ENCODE measurements around the gene DNAH14. TPM values are rescaled to one million over a fixed set of nuclear protein-coding genes. Genes with fewer than 3 reads are reported as not detected.

Gene DNAH14
- total RNA-seq, 2 donors from 2014 or later, result 2.6 TPM; not detected in 1

GRCh38 chr1:225355863-225356262 is 426.4 kb downstream of the DNAH14 start:
- TF ChIP-seq, protein P1, sequence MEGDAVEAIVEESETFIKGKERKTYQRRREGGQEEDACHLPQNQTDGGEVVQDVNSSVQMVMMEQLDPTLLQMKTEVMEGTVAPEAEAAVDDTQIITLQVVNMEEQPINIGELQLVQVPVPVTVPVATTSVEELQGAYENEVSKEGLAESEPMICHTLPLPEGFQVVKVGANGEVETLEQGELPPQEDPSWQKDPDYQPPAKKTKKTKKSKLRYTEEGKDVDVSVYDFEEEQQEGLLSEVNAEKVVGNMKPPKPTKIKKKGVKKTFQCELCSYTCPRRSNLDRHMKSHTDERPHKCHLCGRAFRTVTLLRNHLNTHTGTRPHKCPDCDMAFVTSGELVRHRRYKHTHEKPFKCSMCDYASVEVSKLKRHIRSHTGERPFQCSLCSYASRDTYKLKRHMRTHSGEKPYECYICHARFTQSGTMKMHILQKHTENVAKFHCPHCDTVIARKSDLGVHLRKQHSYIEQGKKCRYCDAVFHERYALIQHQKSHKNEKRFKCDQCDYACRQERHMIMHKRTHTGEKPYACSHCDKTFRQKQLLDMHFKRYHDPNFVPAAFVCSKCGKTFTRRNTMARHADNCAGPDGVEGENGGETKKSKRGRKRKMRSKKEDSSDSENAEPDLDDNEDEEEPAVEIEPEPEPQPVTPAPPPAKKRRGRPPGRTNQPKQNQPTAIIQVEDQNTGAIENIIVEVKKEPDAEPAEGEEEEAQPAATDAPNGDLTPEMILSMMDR (IDR thresholded peaks at IDR 0.05), result no peak
- no peak for DNase-seq (ENCODE audit: low spot score)
- no peak overlapping the region for H3K27ac ChIP-seq
- no peaks in the 10 kb centered on the region for H3K36me3 ChIP-seq
- H3K4me3 ChIP-seq, result no peak overlapping the region
- ATAC-seq (ENCODE audit: insufficient number of reproducible peaks, low FRiP score, low read depth), result no peak
- no peaks in the 10 kb centered on the region for H3K27me3 ChIP-seq (replicated peaks; ENCODE audit: insufficient read depth)
- H3K4me1 ChIP-seq (ENCODE audit: control insufficient read depth in 1 of 2, low read depth in 2 of 2), result no peaks in the 10 kb centered on the region
- no peaks in the 10 kb centered on the region for H3K9me3 ChIP-seq

- DNase-seq (ENCODE audit: low spot score) (no peak), ATAC-seq (ENCODE audit: insufficient number of reproducible peaks, low FRiP score, low read depth) (no peak)
- H3K27ac ChIP-seq, result no peak overlapping the region
- H3K27me3 ChIP-seq (replicated peaks; ENCODE audit: insufficient read depth), result no peaks in the 10 kb centered on the region
- TF ChIP-seq, protein P1 (IDR thresholded peaks at IDR 0.05), result no peak
- no peaks in the 10 kb centered on the region for H3K9me3 ChIP-seq
- no peaks in the 10 kb centered on the region for H3K4me1 ChIP-seq (ENCODE audit: control insufficient read depth in 1 of 2, low read depth in 2 of 2)
- no peaks in the 10 kb centered on the region for H3K36me3 ChIP-seq
- no peak overlapping the region for H3K4me3 ChIP-seq
These were observed 430.6 kb downstream of the DNAH14 start for GRCh38 chr1:225360119-225360518.

DNA sequence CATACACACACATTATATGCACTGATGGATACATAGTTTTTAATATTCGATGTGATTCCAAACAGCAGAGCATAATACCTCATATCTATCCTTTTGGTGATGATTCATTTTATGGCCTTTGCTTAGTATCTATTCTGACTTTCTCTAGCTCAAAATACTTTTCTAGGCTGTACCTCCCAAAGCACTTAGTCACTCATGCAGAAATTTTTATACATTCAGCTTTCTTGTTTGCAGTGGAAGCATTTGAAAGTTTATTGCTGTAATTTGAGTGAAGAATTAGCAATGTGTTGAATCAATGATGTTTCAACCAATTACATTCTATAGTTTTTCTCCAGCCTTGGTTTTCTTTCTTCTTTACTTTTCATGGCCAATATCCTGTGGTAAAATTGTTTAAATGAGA is 431.7 kb downstream of the DNAH14 start:
- ATAC-seq (ENCODE audit: insufficient number of reproducible peaks, low FRiP score, low read depth) (no peak), DNase-seq (ENCODE audit: low spot score) (no peak)
- TF ChIP-seq, protein P1 (IDR thresholded peaks at IDR 0.05), result no peak
- H3K36me3 ChIP-seq, result no peaks in the 10 kb centered on the region
- H3K27ac ChIP-seq, result no peak overlapping the region
- no peaks in the 10 kb centered on the region for H3K27me3 ChIP-seq (replicated peaks; ENCODE audit: insufficient read depth)
- no peak overlapping the region for H3K4me3 ChIP-seq
- no peaks in the 10 kb centered on the region for H3K9me3 ChIP-seq
- H3K4me1 ChIP-seq (ENCODE audit: control insufficient read depth in 1 of 2, low read depth in 2 of 2), result no peaks in the 10 kb centered on the region

DNA sequence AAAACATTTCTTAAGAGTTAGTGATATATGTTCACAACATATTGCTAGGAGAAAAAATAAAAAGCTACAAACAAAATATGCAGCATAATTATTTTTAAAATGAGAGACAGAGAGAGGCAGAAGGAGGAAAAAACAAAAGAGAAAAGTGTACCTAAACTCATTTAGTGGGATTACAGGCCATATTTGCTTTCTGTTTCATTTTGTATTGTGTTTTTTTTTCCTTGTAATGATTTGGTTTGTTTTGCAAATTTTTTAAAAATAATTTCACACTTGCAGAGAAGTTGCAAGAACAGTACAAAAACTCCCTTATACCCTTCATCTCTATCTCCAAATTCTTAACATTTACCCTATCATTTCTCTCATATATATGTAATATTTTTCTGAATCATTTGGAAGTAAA is 433.3 kb downstream of the DNAH14 start:
- H3K4me1 ChIP-seq (ENCODE audit: control insufficient read depth in 1 of 2, low read depth in 2 of 2), result no peaks in the 10 kb centered on the region
- H3K36me3 ChIP-seq, result no peaks in the 10 kb centered on the region
- no peaks in the 10 kb centered on the region for H3K27me3 ChIP-seq (replicated peaks; ENCODE audit: insufficient read depth)
- H3K9me3 ChIP-seq, result no peaks in the 10 kb centered on the region
- H3K4me3 ChIP-seq, result no peak overlapping the region
- ATAC-seq (ENCODE audit: insufficient number of reproducible peaks, low FRiP score, low read depth), result no peak
- no peak for DNase-seq (ENCODE audit: low spot score)
- TF ChIP-seq, protein P1 (IDR thresholded peaks at IDR 0.05), result no peak
- H3K27ac ChIP-seq, result no peak overlapping the region

DNA sequence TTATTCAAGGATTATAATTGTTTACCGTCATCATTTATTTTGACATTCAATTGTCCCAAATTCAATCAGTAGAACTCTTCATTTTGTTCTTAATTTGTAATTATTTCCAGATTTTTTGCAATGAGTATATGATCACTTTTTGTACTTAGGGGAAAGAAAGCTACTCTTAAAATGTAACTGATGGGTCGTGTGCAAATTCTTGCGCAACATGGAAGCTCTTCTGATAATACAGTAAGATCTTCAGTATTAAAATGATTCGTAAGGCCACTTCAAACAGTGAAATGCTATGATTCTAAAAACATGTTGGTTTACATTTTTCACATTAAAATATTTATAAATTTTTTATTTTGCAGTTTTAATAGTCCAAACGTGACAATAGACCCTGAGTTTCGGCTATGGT is 435.0 kb downstream of the DNAH14 start:
- no peak for DNase-seq (ENCODE audit: low spot score)
- H3K4me1 ChIP-seq (ENCODE audit: control insufficient read depth in 1 of 2, low read depth in 2 of 2), result no peaks in the 10 kb centered on the region
- ATAC-seq (ENCODE audit: insufficient number of reproducible peaks, low FRiP score, low read depth), result no peak
- no peak overlapping the region for H3K27ac ChIP-seq
- no peaks in the 10 kb centered on the region for H3K36me3 ChIP-seq
- no peaks in the 10 kb centered on the region for H3K9me3 ChIP-seq
- H3K27me3 ChIP-seq (replicated peaks; ENCODE audit: insufficient read depth), result no peaks in the 10 kb centered on the region
- TF ChIP-seq, protein P1 (IDR thresholded peaks at IDR 0.05), result no peak
- H3K4me3 ChIP-seq, result no peak overlapping the region

All from thoracic aorta (tissue), 2 donors.